Gastrocnemius medialis (tissue), 4 donors: Measurements from ENCODE around the gene ENOX2.

ENCODE experiments used
- CTCF ChIP-seq, 5 experiments: fragments of 450-650 bp in 3 of 5; fragments of 200-600 bp in 2 of 5; sonication (generic) in 2 of 5; IDR thresholded peaks in 4 of 5; conservative IDR thresholded peaks in 1 of 5; 1 replicate in 4 of 5; 2 replicates in 1 of 5; pipeline ENCODE4 v1.5.1; 2016 to 2019; ENCODE audit warnings: antibody characterized with exemption in 5 of 5, mild to moderate bottlenecking in 3 of 5, moderate library complexity in 3 of 5
- POLR2A ChIP-seq, 2 donors: fragments of 450-650 bp; IDR thresholded peaks; one replicate each; pipeline ENCODE4 v1.6.1; 2017; ENCODE audit warnings: antibody characterized with exemption in 2 of 2, mild to moderate bottlenecking in 2 of 2, moderate library complexity in 2 of 2

GRCh38 chrX:130705591-130705990 is 197.4 kb downstream of the ENOX2 start:
- TF ChIP-seq POLR2A (IDR thresholded peaks at IDR 0.05) = no peak
- no peak for TF ChIP-seq CTCF (IDR thresholded peaks at IDR 0.05 in 4 of 5, conservative IDR thresholded peaks at IDR 0.05 in 1 of 5)
